GM19035 (cell line): ENCODE data around the gene LDLRAD4.
"Not testable (repeated sequence)": the region's sequence is repeated elsewhere in the genome, so short reads cannot be mapped to it uniquely, and the experiment has no call there.

ENCODE experiments used
- ATAC-seq: cut with Tn5 transposase; IDR thresholded peaks from one replicate; pipeline ENCODE4 v1.9.1; 2021; ENCODE audit not compliant: unreplicated experiment

Gene LDLRAD4

DNA sequence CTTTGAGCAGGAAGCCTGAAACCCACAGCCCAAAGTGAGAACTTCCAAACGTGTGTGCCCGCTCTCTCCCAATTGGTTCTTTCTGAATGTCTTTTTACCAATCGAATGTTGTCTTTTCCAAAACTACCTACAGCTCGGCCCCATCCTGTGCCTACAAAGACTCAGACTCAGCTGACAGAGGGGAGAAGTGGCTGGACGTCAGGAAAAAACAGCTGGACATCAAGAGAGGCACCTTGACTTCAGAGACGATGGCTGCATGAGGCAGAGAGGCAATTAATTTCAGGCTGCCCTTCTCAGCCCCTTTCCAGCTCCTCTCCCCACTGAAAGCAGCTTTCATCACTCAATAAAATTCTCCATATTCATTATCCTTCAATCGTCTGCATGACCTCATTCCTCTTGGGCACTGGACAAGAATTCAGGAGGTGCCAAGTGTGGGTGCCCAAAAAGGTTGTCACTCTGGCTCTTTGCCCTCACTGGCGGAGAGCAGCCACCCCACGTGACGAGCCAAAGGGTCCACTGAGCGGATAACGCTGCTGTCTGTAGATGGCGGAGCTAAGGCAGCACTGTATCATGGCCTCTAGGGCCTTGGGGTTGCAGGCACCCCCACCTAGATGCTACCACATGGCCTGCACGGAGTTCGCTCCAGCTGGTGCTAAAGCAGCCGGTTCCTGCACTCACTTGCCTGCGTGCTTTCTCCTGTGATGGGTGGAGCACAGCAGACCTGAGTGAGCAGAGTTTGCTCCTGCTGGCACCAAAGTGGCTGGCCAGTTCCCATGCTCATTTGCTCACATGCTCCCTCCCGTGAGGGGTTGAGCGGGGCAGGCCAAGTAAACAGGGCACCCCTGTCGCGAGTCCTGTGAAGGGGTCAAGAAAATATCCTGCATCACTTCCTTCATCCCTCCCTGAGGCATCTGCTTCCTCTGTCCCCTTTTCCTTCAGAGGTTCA is 469.9 kb downstream of the LDLRAD4 start:
- no peak for ATAC-seq

DNA sequence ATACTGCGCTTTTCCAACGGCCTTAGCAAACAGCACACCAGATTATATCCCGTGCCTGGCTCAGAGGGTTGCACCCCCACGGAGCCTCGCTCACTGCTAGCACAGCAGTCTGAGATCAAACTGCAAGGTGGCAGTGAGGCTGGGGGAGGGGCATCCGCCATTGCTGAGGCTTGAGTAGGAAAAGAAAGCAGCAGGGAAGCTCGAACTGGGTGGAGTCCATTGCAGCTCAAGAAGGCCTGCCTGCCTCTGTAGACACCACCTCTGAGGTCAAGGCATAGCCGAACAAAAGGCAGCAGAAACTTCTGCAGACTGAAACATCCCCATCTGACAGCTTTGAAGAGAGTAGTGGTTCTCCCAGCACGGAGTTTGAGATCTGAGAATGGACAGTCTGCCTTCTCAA is 471.5 kb downstream of the LDLRAD4 start:
- ATAC-seq: not testable (repeated sequence)

DNA sequence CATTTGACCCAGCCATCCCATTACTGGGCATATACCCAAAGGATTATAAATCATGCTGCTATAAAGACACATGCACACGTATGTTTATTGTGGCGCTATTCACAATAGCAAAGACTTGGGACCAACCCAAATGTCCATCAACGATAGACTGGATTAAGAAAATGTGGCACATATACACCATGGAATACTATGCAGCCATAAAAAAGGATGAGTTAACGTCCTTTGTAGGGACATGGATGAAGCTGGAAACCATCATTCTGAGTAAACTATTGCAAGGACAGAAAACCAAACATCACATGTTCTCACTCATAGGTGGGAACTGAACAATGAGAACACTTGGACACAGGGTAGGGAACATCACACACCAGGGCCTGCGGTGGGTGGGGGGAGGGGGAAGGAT is 476.8 kb downstream of the LDLRAD4 start:
- not testable (repeated sequence) for ATAC-seq

DNA sequence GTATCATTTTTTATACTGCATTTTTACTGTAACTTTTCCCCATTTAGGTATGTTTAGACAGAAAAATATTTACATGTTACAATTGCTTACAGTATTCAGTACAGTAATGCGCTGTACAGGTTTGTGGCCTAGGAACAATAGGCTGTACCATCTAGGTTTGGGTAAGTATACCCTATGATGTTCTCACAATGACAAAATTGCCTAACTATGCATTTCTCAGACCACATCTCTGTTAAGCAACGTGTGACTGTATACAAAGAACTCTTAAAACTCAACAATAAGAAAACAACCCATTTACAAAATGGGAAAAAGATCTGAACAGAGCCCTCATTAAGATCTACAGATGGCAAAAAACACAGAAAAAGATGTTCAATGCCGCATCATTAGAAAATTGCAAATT is 478.4 kb downstream of the LDLRAD4 start:
- ATAC-seq: no peak

DNA sequence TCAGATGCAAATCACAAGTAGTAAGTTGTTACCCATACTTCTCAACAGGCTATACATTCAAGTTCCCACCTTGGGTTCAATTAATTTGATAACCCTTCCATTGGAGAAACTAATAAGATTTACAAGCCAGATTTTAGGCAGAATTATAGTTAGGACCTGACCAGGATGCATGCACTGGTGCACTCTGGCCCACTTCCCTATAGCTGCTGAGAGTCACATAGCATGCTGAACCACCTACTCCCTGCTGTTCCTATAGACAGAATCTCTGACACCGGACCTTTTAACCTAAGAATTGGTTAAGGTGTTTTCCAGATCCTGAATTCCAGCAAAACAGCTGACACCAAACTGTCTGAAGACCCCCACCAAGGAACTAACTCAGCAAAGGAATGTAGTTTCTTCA is 481.6 kb downstream of the LDLRAD4 start:
- no peak for ATAC-seq
